Brain microvascular endothelial cell (primary cell): Measurements from ENCODE around the gene BEX1.

Experiments
- DNase-seq: peaks from one replicate; pipeline ENCODE4 v3.0.0-alpha.2; 2020
- H3K27ac ChIP-seq: fragments of 250-450 bp; sonication (Bioruptor Pico); 2 replicates; pipeline ENCODE4 v1.5.1; 2020; ENCODE audit warnings: mild to moderate bottlenecking, moderate library complexity
- H3K27me3 ChIP-seq: fragments of 250-450 bp; sonication (Bioruptor Pico); replicated peaks from 2 replicates; pipeline ENCODE4 v1.5.1; 2020; ENCODE audit warnings: mild to moderate bottlenecking
- H3K36me3 ChIP-seq: fragments of 250-450 bp; sonication (Bioruptor Pico); replicated peaks from 2 replicates; pipeline ENCODE4 v1.5.1; 2020; ENCODE audit warnings: mild to moderate bottlenecking
- H3K4me3 ChIP-seq: 2 replicates; pipeline ENCODE4 v1.5.1; 2011; ENCODE audit warnings: low read depth, mild to moderate bottlenecking, control low read depth, low read length, moderate library complexity
- CTCF ChIP-seq: IDR thresholded peaks from 2 replicates; pipeline ENCODE4 v1.5.1; 2011; ENCODE audit warnings: low read depth, mild to moderate bottlenecking, moderate library complexity, low read length, control low read depth, inconsistent platforms; ENCODE audit errors: missing control alignments
- in situ Hi-C: cut with HindIII; loops from 2 replicates; pipeline ENCODE4 v1.10.0; 2017; ENCODE audit warnings: low sequenced_read_pairs, low pct_ligation_motif_present

The BEX1 gene

DNA sequence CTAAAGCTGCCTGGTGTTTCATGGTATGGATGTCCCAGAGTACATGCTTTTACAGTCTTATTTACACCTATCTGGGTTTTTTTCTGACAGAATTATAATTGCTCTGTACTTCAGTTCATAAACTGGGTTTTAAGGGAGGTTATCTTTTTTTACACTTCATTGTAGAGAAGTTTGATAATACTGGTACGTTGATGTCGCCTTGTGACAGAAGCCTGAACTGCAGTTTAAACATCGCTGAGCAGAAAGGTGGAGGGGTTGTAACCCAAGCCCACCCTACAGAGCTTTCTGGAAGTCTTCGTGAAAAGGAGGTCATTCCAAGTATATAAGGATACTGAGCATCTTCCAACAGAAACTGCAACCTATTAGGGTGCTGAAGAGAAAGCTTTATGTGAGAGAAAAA lies 46.4 kb downstream of the BEX1 start:
- Histone ChIP-seq H3K36me3 (no peaks in the 10 kb centered on the region), H3K4me3 (no peak overlapping the region), H3K27me3 (no peaks in the 10 kb centered on the region), H3K27ac (no peak overlapping the region)
- in situ Hi-C loops, result no loop called here
- peak; percentile 34 for TF ChIP-seq CTCF
- DNase-seq, result no peak

GRCh38 chrX:103012945-103013344 lies 51.0 kb downstream of the BEX1 start:
- no peak for DNase-seq
- no peaks in the 10 kb centered on the region for H3K36me3 ChIP-seq
- H3K27me3 ChIP-seq, result no peaks in the 10 kb centered on the region
- H3K27ac ChIP-seq, result no peak overlapping the region
- no peak for TF ChIP-seq CTCF
- H3K4me3 ChIP-seq, result no peak overlapping the region
- in situ Hi-C loops, result no loop called here
